HPDE6-E6E7 (cell line): Measurements from ENCODE around the gene CTSW.
A peak's percentile ranks its signal among the peaks of the same experiment; 100 is the strongest.

Experiments
- DNase-seq: peaks from one replicate; pipeline ENCODE4 v3.0.0; 2011; ENCODE audit warnings: missing footprints; ENCODE audit errors: extremely low spot score

The CTSW gene

GRCh38 chr11:65856689-65857499 is 22.7 kb upstream of the CTSW start:
- no peak for DNase-seq

- DNase-seq = no peak
Observed at GRCh38 chr11:65857500-65857852, 22.2 kb upstream of the CTSW start.

- DNase-seq = peak; percentile 85
Observed at GRCh38 chr11:65857853-65858680, 21.6 kb upstream of the CTSW start, which contains the start of gene CFL1. Gene CFL1 (minus strand): TSS chr11:65858180. CDS start chr11:65858099, 81 bp downstream.

GRCh38 chr11:65858681-65859087 is 21.0 kb upstream of the CTSW start:
- no peak for DNase-seq

GRCh38 chr11:65859095-65859811 is 20.4 kb upstream of the CTSW start:
- DNase-seq = peak; percentile 86

- no peak for DNase-seq
Observed at GRCh38 chr11:65859812-65860277, 19.8 kb upstream of the CTSW start.

GRCh38 chr11:65860278-65861164 is 19.1 kb upstream of the CTSW start, which contains the start of gene MUS81:
Gene MUS81 (plus strand): TSS chr11:65860433. CDS start chr11:65860754, 321 bp downstream.
- peak; percentile 92 for DNase-seq

- DNase-seq = no peak
Observed at GRCh38 chr11:65861165-65861505, 18.5 kb upstream of the CTSW start.

GRCh38 chr11:65861533-65862183 is 18.0 kb upstream of the CTSW start:
- DNase-seq = no peak

GRCh38 chr11:65862191-65862735 is 17.4 kb upstream of the CTSW start:
- no peak for DNase-seq

- no peak for DNase-seq
Observed at GRCh38 chr11:65862941-65863888, 16.4 kb upstream of the CTSW start.

GRCh38 chr11:65863889-65864705 is 15.5 kb upstream of the CTSW start:
- DNase-seq = no peak

GRCh38 chr11:65864706-65865471 is 14.7 kb upstream of the CTSW start:
- no peak for DNase-seq

GRCh38 chr11:65865550-65866172 is 14.0 kb upstream of the CTSW start:
- no peak for DNase-seq

GRCh38 chr11:65866509-65867283 is 12.9 kb upstream of the CTSW start:
- DNase-seq = no peak
